Epidermal melanocyte (primary cell): Measurements from ENCODE around the gene GNAL.
A peak's percentile ranks its signal among the peaks of the same experiment; 100 is the strongest.
"Not testable (repeated sequence)": the region's sequence is repeated elsewhere in the genome, so short reads cannot be mapped to it uniquely, and the experiment has no call there.

ENCODE experiments used
- DNase-seq: peaks from one replicate; pipeline ENCODE4 v3.0.0; 2011; ENCODE audit warnings: low spot score; ENCODE audit not compliant: insufficient read length

The GNAL gene

DNA sequence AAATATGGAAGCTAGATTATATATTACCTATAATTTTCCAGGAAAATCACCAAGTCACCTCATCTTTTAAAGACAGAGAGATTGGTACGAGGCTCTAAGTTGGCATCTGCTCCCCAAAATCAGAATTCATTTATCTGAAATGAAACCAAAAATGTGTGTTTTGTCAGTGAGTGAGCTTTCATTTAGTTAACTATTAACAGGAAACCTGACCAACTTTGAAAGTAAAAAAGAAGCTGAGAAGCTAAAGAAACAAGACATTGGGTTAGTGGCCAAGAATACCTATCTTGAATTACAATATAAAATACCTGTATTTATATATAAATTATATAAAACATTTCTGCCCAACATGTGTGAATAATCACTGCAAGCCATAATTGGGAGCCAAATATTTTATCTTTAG, 217.1 kb downstream of the GNAL start:
- no peak for DNase-seq

- no peak for DNase-seq
These were observed 218.1 kb downstream of the GNAL start for GRCh38 chr18:11906926-11907874.

GRCh38 chr18:11908182-11909060, 219.4 kb downstream of the GNAL start, which contains the start of gene MPPE1:
Gene MPPE1, minus strand, starts transcription at chr18:11908317. Its CDS starts 11,053 bp downstream, at chr18:11897264.
- peak; percentile 90 for DNase-seq

DNA sequence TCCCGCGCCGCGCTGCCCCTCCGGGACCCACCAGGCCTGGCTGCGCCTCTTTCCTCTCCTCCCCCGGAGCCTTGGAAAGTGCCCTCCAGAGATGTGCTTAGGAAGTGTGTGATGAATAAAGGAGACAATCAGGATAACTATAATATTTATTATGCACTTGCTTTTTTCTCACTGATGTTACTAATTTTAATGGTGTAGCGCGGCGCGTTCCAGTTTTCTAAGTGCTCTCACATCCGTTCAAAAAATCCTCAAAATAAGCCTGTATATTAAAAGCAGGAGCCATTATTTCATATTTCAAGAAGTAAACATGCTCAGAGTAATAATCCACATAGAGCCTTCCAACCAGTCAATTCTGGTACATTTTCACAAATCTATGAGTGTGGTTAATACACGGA, 220.0 kb downstream of the GNAL start:
- DNase-seq: no peak

- no peak for DNase-seq
These were observed 220.5 kb downstream of the GNAL start for GRCh38 chr18:11909591-11910026.

- DNase-seq: not testable (repeated sequence)
These were observed 227.8 kb downstream of the GNAL start for GRCh38 chr18:11916880-11917279.

- not testable (repeated sequence) for DNase-seq
These were observed 230.5 kb downstream of the GNAL start for GRCh38 chr18:11919522-11919921.

GRCh38 chr18:11923450-11923849, 234.4 kb downstream of the GNAL start:
- no peak for DNase-seq

DNA sequence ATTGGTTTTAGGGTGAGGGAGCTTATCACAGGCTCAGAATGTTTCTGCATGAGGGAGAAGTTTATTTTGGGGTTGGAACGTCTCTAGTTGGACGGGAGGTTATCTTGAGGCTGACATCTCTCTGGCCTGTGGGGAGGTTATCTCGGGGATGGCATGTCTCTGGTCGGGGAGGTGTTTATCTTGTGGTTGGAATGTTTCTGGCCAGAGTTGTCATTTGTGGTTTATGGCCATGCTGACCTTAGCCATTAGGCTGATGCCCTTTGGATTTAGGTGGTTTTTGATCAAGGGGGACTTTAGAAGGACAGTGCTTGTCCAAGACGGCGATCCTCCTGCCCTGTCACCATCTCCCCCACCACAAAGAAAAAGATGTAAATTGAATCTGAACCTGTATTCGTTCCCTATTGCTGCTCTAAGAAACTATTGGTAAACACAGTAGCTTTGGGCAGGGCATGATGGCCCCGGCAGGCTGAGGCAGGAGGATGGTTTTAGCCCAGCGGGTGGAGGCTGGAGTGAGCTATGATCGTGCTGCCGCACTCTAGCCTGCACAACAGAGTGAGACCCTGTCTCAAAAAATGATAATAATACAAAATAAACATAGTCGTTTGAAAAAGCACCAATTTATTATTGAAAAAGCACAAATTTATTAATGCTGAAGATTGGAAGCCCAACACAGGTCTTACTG, 236.9 kb downstream of the GNAL start:
- no peak for DNase-seq

GRCh38 chr18:11927497-11927896, 238.4 kb downstream of the GNAL start:
- peak; percentile 54 for DNase-seq

DNA sequence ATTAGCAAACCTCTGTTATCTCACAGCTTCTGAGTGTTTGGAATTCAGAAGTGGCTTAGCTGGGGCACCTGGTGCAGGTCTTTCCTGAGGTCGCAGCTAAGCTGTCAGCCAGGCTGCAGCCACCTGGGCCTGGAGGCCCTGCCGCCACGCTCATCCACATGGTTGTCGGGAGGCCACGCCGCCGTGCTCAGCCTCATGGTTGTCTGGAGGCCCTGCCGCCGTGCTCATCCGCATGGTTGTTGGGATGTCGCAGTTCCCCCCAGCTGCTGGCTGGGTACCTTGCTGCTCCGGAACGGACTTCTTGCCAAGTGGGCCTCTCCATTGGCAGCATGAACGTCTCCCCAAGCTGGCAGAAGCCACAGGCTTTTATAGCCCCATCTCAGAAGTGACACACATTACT, 243.3 kb downstream of the GNAL start:
- no peak for DNase-seq
